ENCODE measurements around the gene SPATA31C1.
"Not testable (repeated sequence)": the region's sequence is repeated elsewhere in the genome, so short reads cannot be mapped to it uniquely, and the experiment has no call there.

Gene SPATA31C1

GRCh38 chr9:87917662-87918061 lies at the start of gene SPATA31C1:
Gene SPATA31C1 (plus strand): TSS chr9:87917962.
- H3K27me3 ChIP-seq (ENCODE audit: control insufficient read depth in 1 of 2, insufficient read depth in 2 of 2, low read length in 2 of 2); H3K4me3 ChIP-seq (ENCODE audit: low read depth in 1 of 2, low read length in 2 of 2); H3K36me3 ChIP-seq (ENCODE audit: control insufficient read depth in 1 of 2, insufficient read depth in 2 of 2, low read length in 2 of 2); H3K4me1 ChIP-seq (ENCODE audit: control insufficient read depth in 1 of 2, insufficient read depth in 2 of 2, low read length in 2 of 2); H3K9me3 ChIP-seq (ENCODE audit: control insufficient read depth in 1 of 2, low read length in 2 of 2); H3K9ac ChIP-seq (ENCODE audit: low read depth in 1 of 2, low read length in 2 of 2); H3K27ac ChIP-seq (ENCODE audit: low read depth, low read length): not testable (repeated sequence)

DNA sequence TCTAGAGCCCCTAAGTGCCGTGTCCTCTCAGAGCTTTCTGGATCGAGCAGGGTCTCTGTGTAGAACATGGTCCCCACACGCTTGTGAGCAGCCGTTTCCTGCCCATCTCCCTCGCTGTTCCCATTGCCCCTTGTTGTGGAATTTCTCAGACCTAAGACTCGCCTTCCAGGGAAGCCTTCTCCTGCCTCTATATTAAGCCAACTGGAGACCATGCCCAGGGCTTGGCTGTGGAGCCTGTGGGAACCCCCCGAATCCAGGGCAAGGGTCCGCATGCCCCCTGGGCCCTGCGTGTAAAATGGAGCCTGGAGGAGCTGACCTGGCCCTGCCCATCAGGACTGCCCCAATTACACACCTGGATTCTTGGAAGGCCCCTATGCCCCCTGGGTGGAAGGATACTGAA lies 49.6 kb upstream of the SPATA31C1 start:
- Histone ChIP-seq H3K4me1 (ENCODE audit: control insufficient read depth in 1 of 2, insufficient read depth in 2 of 2, low read length in 2 of 2) (peaks cover 7 to 24% of the 10 kb centered on the region in 2 donors), H3K27ac (ENCODE audit: low read depth, low read length) (no peak overlapping the region), H3K4me3 (ENCODE audit: low read depth in 1 of 2, low read length in 2 of 2) (no peak overlapping the region), H3K36me3 (ENCODE audit: control insufficient read depth in 1 of 2, insufficient read depth in 2 of 2, low read length in 2 of 2) (no peaks in the 10 kb centered on the region), H3K9ac (ENCODE audit: low read depth in 1 of 2, low read length in 2 of 2) (no peak overlapping the region), H3K27me3 (ENCODE audit: control insufficient read depth in 1 of 2, insufficient read depth in 2 of 2, low read length in 2 of 2) (no peaks in the 10 kb centered on the region), H3K9me3 (ENCODE audit: control insufficient read depth in 1 of 2, low read length in 2 of 2) (no peaks in the 10 kb centered on the region)

- Histone ChIP-seq H3K4me3 (ENCODE audit: low read depth in 1 of 2, low read length in 2 of 2) (no peak overlapping the region), H3K4me1 (ENCODE audit: control insufficient read depth in 1 of 2, insufficient read depth in 2 of 2, low read length in 2 of 2) (peaks cover 11 to 25% of the 10 kb centered on the region in 2 donors), H3K9ac (ENCODE audit: low read depth in 1 of 2, low read length in 2 of 2) (no peak overlapping the region), H3K9me3 (ENCODE audit: control insufficient read depth in 1 of 2, low read length in 2 of 2) (no peaks in the 10 kb centered on the region), H3K27ac (ENCODE audit: low read depth, low read length) (no peak overlapping the region), H3K36me3 (ENCODE audit: control insufficient read depth in 1 of 2, insufficient read depth in 2 of 2, low read length in 2 of 2) (no peaks in the 10 kb centered on the region), H3K27me3 (ENCODE audit: control insufficient read depth in 1 of 2, insufficient read depth in 2 of 2, low read length in 2 of 2) (no peaks in the 10 kb centered on the region)
Measured at GRCh38 chr9:87868635-87869034, 49.1 kb upstream of the SPATA31C1 start.

- no peak overlapping the region for H3K4me3 ChIP-seq (ENCODE audit: low read depth in 1 of 2, low read length in 2 of 2)
- H3K36me3 ChIP-seq (ENCODE audit: control insufficient read depth in 1 of 2, insufficient read depth in 2 of 2, low read length in 2 of 2), result no peaks in the 10 kb centered on the region
- H3K9ac ChIP-seq (ENCODE audit: low read depth in 1 of 2, low read length in 2 of 2), result no peak overlapping the region
- no peaks in the 10 kb centered on the region for H3K27me3 ChIP-seq (ENCODE audit: control insufficient read depth in 1 of 2, insufficient read depth in 2 of 2, low read length in 2 of 2)
- H3K4me1 ChIP-seq (ENCODE audit: control insufficient read depth in 1 of 2, insufficient read depth in 2 of 2, low read length in 2 of 2), result peaks cover 16 to 25% of the 10 kb centered on the region in 2 donors
- H3K27ac ChIP-seq (ENCODE audit: low read depth, low read length), result no peak overlapping the region
- H3K9me3 ChIP-seq (ENCODE audit: control insufficient read depth in 1 of 2, low read length in 2 of 2), result no peaks in the 10 kb centered on the region
Measured at GRCh38 chr9:87869082-87869481, 48.7 kb upstream of the SPATA31C1 start.

GRCh38 chr9:87871425-87872078 lies 46.2 kb upstream of the SPATA31C1 start:
- Histone ChIP-seq H3K27me3 (ENCODE audit: control insufficient read depth in 1 of 2, insufficient read depth in 2 of 2, low read length in 2 of 2) (no peaks in the 10 kb centered on the region), H3K9me3 (ENCODE audit: control insufficient read depth in 1 of 2, low read length in 2 of 2) (no peaks in the 10 kb centered on the region), H3K36me3 (ENCODE audit: control insufficient read depth in 1 of 2, insufficient read depth in 2 of 2, low read length in 2 of 2) (no peaks in the 10 kb centered on the region), H3K27ac (ENCODE audit: low read depth, low read length) (no peak overlapping the region), H3K4me1 (ENCODE audit: control insufficient read depth in 1 of 2, insufficient read depth in 2 of 2, low read length in 2 of 2) (peaks cover 13 to 26% of the 10 kb centered on the region in 2 donors), H3K4me3 (ENCODE audit: low read depth in 1 of 2, low read length in 2 of 2) (no peak overlapping the region), H3K9ac (ENCODE audit: low read depth in 1 of 2, low read length in 2 of 2) (no peak overlapping the region)

GRCh38 chr9:87872079-87872624 lies 45.6 kb upstream of the SPATA31C1 start:
- Histone ChIP-seq H3K27ac (ENCODE audit: low read depth, low read length) (no peak overlapping the region), H3K4me1 (ENCODE audit: control insufficient read depth in 1 of 2, insufficient read depth in 2 of 2, low read length in 2 of 2) (peaks cover 19 to 26% of the 10 kb centered on the region in 2 donors), H3K27me3 (ENCODE audit: control insufficient read depth in 1 of 2, insufficient read depth in 2 of 2, low read length in 2 of 2) (no peaks in the 10 kb centered on the region), H3K9ac (ENCODE audit: low read depth in 1 of 2, low read length in 2 of 2) (no peak overlapping the region), H3K9me3 (ENCODE audit: control insufficient read depth in 1 of 2, low read length in 2 of 2) (no peaks in the 10 kb centered on the region), H3K36me3 (ENCODE audit: control insufficient read depth in 1 of 2, insufficient read depth in 2 of 2, low read length in 2 of 2) (no peaks in the 10 kb centered on the region), H3K4me3 (ENCODE audit: low read depth in 1 of 2, low read length in 2 of 2) (no peak overlapping the region)

DNA sequence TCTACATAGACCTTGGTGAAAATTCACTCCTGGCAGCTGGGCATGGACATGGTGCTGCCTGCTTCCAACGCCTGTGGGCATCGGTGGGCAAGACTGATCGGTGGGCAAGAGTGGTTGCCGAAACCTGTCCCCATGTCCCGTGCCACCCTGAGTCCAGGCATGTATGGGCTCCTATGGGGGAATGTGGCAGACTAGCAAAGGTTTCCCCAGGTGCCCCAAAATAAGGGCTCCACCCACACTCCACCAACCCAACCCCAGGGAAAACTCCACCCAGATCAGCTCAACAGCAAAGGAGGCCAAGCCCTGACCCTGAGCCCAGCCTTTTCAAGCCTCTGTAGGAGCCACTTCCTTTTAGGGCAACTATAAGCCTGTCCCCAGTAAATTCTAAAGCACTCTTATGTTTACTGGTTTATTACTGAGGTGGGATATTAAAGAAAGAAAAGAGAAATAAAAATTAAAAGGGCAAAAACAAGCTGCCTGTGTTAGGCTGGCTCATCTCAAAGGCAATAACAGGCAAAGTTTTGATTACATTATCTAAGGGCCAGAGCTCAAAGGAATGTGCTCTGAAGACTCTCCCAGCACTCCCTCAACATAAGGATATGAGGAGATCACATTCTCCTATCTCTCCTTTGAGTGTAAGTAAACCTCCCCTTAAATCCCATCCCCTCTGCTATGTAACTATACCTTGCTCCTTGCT lies 44.0 kb upstream of the SPATA31C1 start:
- Histone ChIP-seq H3K4me3 (ENCODE audit: low read depth in 1 of 2, low read length in 2 of 2) (peak overlapping the region in 1 of 2 donors; percentile 1), H3K27ac (ENCODE audit: low read depth, low read length) (no peak overlapping the region), H3K9ac (ENCODE audit: low read depth in 1 of 2, low read length in 2 of 2) (no peak overlapping the region), H3K4me1 (ENCODE audit: control insufficient read depth in 1 of 2, insufficient read depth in 2 of 2, low read length in 2 of 2) (peaks cover 24 to 28% of the 10 kb centered on the region in 2 donors), H3K36me3 (ENCODE audit: control insufficient read depth in 1 of 2, insufficient read depth in 2 of 2, low read length in 2 of 2) (no peaks in the 10 kb centered on the region), H3K27me3 (ENCODE audit: control insufficient read depth in 1 of 2, insufficient read depth in 2 of 2, low read length in 2 of 2) (no peaks in the 10 kb centered on the region), H3K9me3 (ENCODE audit: control insufficient read depth in 1 of 2, low read length in 2 of 2) (no peaks in the 10 kb centered on the region)

GRCh38 chr9:87874304-87874623 lies 43.5 kb upstream of the SPATA31C1 start:
- Histone ChIP-seq H3K4me1 (ENCODE audit: control insufficient read depth in 1 of 2, insufficient read depth in 2 of 2, low read length in 2 of 2) (peaks cover 29 to 32% of the 10 kb centered on the region in 2 donors), H3K27me3 (ENCODE audit: control insufficient read depth in 1 of 2, insufficient read depth in 2 of 2, low read length in 2 of 2) (no peaks in the 10 kb centered on the region), H3K36me3 (ENCODE audit: control insufficient read depth in 1 of 2, insufficient read depth in 2 of 2, low read length in 2 of 2) (no peaks in the 10 kb centered on the region), H3K4me3 (ENCODE audit: low read depth in 1 of 2, low read length in 2 of 2) (peak overlapping the region in 1 of 2 donors; percentile 1), H3K9ac (ENCODE audit: low read depth in 1 of 2, low read length in 2 of 2) (no peak overlapping the region), H3K9me3 (ENCODE audit: control insufficient read depth in 1 of 2, low read length in 2 of 2) (no peaks in the 10 kb centered on the region), H3K27ac (ENCODE audit: low read depth, low read length) (no peak overlapping the region)

DNA sequence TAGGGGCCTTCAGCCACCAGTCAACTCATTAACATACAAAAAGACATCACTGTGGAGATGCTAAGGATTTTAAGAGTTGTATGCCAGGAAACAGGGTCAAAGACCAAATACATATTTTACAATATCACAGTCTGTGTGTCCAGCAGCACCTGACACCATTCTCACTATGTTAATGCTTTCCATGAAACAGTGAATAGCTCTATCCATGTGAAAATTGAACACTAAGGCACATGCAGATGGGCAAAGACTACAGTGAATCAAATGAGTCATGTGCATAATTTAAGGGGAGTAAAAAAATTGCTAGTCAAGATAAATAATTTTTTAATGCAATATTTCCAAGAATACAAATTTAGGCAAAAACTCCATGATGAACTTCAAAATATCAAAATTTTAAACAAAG lies 42.7 kb upstream of the SPATA31C1 start:
- H3K4me1 ChIP-seq (ENCODE audit: control insufficient read depth in 1 of 2, insufficient read depth in 2 of 2, low read length in 2 of 2), result peaks cover 32 to 35% of the 10 kb centered on the region in 2 donors
- H3K9ac ChIP-seq (ENCODE audit: low read depth in 1 of 2, low read length in 2 of 2), result no peak overlapping the region

GRCh38 chr9:87875831-87876545 lies 41.8 kb upstream of the SPATA31C1 start:
- Histone ChIP-seq H3K36me3 (ENCODE audit: control insufficient read depth in 1 of 2, insufficient read depth in 2 of 2, low read length in 2 of 2) (no peaks in the 10 kb centered on the region), H3K27ac (ENCODE audit: low read depth, low read length) (no peak overlapping the region), H3K4me3 (ENCODE audit: low read depth in 1 of 2, low read length in 2 of 2) (no peak overlapping the region), H3K9me3 (ENCODE audit: control insufficient read depth in 1 of 2, low read length in 2 of 2) (no peaks in the 10 kb centered on the region), H3K27me3 (ENCODE audit: control insufficient read depth in 1 of 2, insufficient read depth in 2 of 2, low read length in 2 of 2) (no peaks in the 10 kb centered on the region), H3K4me1 (ENCODE audit: control insufficient read depth in 1 of 2, insufficient read depth in 2 of 2, low read length in 2 of 2) (peaks cover 32 to 38% of the 10 kb centered on the region in 2 donors), H3K9ac (ENCODE audit: low read depth in 1 of 2, low read length in 2 of 2) (no peak overlapping the region)

More for the DNA sequence above, 42.7 kb upstream of the SPATA31C1 start:
- Histone ChIP-seq H3K36me3 (ENCODE audit: control insufficient read depth in 1 of 2, insufficient read depth in 2 of 2, low read length in 2 of 2) (no peaks in the 10 kb centered on the region), H3K27me3 (ENCODE audit: control insufficient read depth in 1 of 2, insufficient read depth in 2 of 2, low read length in 2 of 2) (no peaks in the 10 kb centered on the region), H3K27ac (ENCODE audit: low read depth, low read length) (no peak overlapping the region), H3K4me3 (ENCODE audit: low read depth in 1 of 2, low read length in 2 of 2) (no peak overlapping the region), H3K9me3 (ENCODE audit: control insufficient read depth in 1 of 2, low read length in 2 of 2) (no peaks in the 10 kb centered on the region)

Measured in duodenal mucosa (tissue), 2 donors.